GM23338 (cell line): ENCODE results near the gene DNMT1.

Experiments used
- EZH2 ChIP-seq: fragments of 200-600 bp; sonication (generic); IDR thresholded peaks from one replicate; pipeline ENCODE4 v1.8.0; 2017; ENCODE audit warnings: antibody characterized with exemption, mild to moderate bottlenecking, low read depth; ENCODE audit not compliant: unreplicated experiment
- POLR2AphosphoS5 ChIP-seq: IDR thresholded peaks from 2 replicates; pipeline ENCODE4 v1.6.1; 2016; ENCODE audit warnings: antibody characterized with exemption, low read depth
- TF ChIP-seq, protein P1 (sequence below), 2 experiments: fragments of 200-600 bp in 1 of 2; sonication (generic) in 1 of 2; conservative IDR thresholded peaks; 2 replicates each; pipeline versions ENCODE4 v1.5.1 to v1.6.1; 2016 to 2017; ENCODE audit warnings: antibody characterized with exemption in 2 of 2, low read depth in 2 of 2, mild to moderate bottlenecking in 2 of 2, moderate library complexity in 1 of 2
- TF ChIP-seq, protein P2 (sequence below): IDR thresholded peaks from one replicate; pipeline ENCODE4 v1.6.1; 2018; ENCODE audit warnings: antibody characterized with exemption; ENCODE audit not compliant: unreplicated experiment

DNA sequence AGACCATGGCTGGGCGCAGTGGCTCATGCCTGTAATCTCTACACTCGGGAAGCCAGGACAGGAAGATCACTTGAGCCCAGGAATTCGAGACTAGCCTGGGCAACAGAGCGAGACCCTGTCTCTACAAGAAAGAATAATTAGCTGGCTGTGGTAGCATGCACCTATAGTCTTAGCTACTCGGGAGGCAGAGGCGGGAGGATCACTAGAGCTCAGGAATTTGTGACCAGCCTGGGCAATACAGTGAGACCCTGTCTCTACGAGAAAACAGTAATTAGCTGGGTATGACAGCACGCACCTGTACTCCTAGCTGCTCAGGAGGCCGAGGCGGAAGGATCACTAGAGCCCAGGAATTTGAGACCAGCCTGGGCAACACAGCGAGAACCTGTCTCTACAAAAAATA is 7.4 kb downstream of the DNMT1 start:
- TF ChIP-seq, protein P1, sequence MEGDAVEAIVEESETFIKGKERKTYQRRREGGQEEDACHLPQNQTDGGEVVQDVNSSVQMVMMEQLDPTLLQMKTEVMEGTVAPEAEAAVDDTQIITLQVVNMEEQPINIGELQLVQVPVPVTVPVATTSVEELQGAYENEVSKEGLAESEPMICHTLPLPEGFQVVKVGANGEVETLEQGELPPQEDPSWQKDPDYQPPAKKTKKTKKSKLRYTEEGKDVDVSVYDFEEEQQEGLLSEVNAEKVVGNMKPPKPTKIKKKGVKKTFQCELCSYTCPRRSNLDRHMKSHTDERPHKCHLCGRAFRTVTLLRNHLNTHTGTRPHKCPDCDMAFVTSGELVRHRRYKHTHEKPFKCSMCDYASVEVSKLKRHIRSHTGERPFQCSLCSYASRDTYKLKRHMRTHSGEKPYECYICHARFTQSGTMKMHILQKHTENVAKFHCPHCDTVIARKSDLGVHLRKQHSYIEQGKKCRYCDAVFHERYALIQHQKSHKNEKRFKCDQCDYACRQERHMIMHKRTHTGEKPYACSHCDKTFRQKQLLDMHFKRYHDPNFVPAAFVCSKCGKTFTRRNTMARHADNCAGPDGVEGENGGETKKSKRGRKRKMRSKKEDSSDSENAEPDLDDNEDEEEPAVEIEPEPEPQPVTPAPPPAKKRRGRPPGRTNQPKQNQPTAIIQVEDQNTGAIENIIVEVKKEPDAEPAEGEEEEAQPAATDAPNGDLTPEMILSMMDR (conservative IDR thresholded peaks at IDR 0.05; ENCODE audit: low read depth in 2 of 2), result no peak
- TF ChIP-seq POLR2AphosphoS5 (no peak), EZH2 (no peak)
- TF ChIP-seq, protein P2, sequence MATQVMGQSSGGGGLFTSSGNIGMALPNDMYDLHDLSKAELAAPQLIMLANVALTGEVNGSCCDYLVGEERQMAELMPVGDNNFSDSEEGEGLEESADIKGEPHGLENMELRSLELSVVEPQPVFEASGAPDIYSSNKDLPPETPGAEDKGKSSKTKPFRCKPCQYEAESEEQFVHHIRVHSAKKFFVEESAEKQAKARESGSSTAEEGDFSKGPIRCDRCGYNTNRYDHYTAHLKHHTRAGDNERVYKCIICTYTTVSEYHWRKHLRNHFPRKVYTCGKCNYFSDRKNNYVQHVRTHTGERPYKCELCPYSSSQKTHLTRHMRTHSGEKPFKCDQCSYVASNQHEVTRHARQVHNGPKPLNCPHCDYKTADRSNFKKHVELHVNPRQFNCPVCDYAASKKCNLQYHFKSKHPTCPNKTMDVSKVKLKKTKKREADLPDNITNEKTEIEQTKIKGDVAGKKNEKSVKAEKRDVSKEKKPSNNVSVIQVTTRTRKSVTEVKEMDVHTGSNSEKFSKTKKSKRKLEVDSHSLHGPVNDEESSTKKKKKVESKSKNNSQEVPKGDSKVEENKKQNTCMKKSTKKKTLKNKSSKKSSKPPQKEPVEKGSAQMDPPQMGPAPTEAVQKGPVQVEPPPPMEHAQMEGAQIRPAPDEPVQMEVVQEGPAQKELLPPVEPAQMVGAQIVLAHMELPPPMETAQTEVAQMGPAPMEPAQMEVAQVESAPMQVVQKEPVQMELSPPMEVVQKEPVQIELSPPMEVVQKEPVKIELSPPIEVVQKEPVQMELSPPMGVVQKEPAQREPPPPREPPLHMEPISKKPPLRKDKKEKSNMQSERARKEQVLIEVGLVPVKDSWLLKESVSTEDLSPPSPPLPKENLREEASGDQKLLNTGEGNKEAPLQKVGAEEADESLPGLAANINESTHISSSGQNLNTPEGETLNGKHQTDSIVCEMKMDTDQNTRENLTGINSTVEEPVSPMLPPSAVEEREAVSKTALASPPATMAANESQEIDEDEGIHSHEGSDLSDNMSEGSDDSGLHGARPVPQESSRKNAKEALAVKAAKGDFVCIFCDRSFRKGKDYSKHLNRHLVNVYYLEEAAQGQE, result no peak
